Endothelial cell of umbilical vein (primary cell): ENCODE measurements around the gene RGS2. TPM values are rescaled to one million over a fixed set of nuclear protein-coding genes. Genes with fewer than 3 reads are reported as not detected.

ENCODE experiments used
- BruUV-seq: library from RNA; stranded (reverse); fragments of 400-500 nt; replicated peaks from 2 replicates; lab custom pipeline; 2021; lab: Mats Ljungman, UMichigan
- CTCF ChIA-PET: fragments of 300-600, 350-600 bp; sonication (Branson Sonifier 250); formaldehyde crosslinking; loops from one replicate; lab custom pipeline; 2021; ENCODE audit warnings: antibody characterized with exemption, inconsistent platforms; lab: Charles Lee
- POLR2A ChIA-PET: fragments of 300-600, 350-600 bp; sonication (Branson Sonifier 250); formaldehyde crosslinking; loops from one replicate; lab custom pipeline; 2021; ENCODE audit warnings: antibody characterized with exemption, inconsistent platforms; lab: Charles Lee
- DNase-seq: peaks from one replicate; pipeline ENCODE4 v3.0.0-alpha.2; 2011; ENCODE audit warnings: low read depth, low spot score
- FAIRE-seq: peaks from 2 replicates; lab custom pipeline; 2011; peaks lifted over from hg19 to GRCh38; lab: Jason Lieb, UNC
- H2AFZ ChIP-seq: 2 replicates; pipeline ENCODE4 v1.6.0; 2012; ENCODE audit warnings: low read depth, low read length, control low read depth, inconsistent platforms
- H3K27ac ChIP-seq: 2 replicates; pipeline ENCODE4 v1.5.1; 2011; ENCODE audit warnings: low read depth, mild to moderate bottlenecking, control low read depth, low read length, moderate library complexity; ENCODE audit not compliant: insufficient read depth
- H3K27me3 ChIP-seq, 2 experiments: 2 replicates each; pipeline versions ENCODE4 v1.6.0 to v1.6.1; 2011; ENCODE audit warnings: low read length in 2 of 2, mixed read lengths in 1 of 2; ENCODE audit not compliant: control insufficient read depth in 2 of 2, insufficient read depth in 2 of 2
- H3K36me3 ChIP-seq, 2 experiments: 2 replicates in 1 of 2; 3 replicates in 1 of 2; pipeline ENCODE4 v1.5.1; 2011; ENCODE audit warnings: low read length in 2 of 2, mild to moderate bottlenecking in 1 of 2, moderate library complexity in 1 of 2; ENCODE audit not compliant: control insufficient read depth in 2 of 2, insufficient read depth in 2 of 2; ENCODE audit errors: extremely low read depth in 1 of 2
- H3K4me1 ChIP-seq: 3 replicates; pipeline ENCODE4 v1.5.1; 2011; ENCODE audit warnings: mild to moderate bottlenecking, low read length; ENCODE audit not compliant: control insufficient read depth, insufficient read depth; ENCODE audit errors: extremely low read depth
- H3K4me2 ChIP-seq: 2 replicates; pipeline ENCODE4 v1.6.1; 2011; ENCODE audit warnings: low read length, control low read depth, mixed read lengths; ENCODE audit not compliant: insufficient read depth
- H3K4me3 ChIP-seq, 3 experiments: fragments of 200-600 bp in 1 of 3; sonication (generic), shearing (Covaris generic) in 1 of 3; replicated peaks in 1 of 3; 2 replicates each; pipeline ENCODE4 v1.5.1; 2011 to 2016; ENCODE audit warnings: control low read depth in 3 of 3, low read length in 3 of 3, mild to moderate bottlenecking in 2 of 3, inconsistent platforms in 1 of 3, low read depth in 1 of 3, moderate library complexity in 1 of 3; ENCODE audit not compliant: insufficient read depth in 1 of 3
- H3K79me2 ChIP-seq: 2 replicates; pipeline ENCODE4 v1.6.0; 2012; ENCODE audit warnings: low read length, inconsistent platforms; ENCODE audit not compliant: control insufficient read depth, insufficient read depth
- H3K9ac ChIP-seq: replicated peaks from 2 replicates; pipeline ENCODE3; 2011; ENCODE audit warnings: low read length, control low read depth; ENCODE audit not compliant: insufficient read depth; ENCODE audit errors: extremely low read depth
- H3K9me1 ChIP-seq: replicated peaks from 3 replicates; pipeline ENCODE4 v1.6.0; 2011; ENCODE audit warnings: mild to moderate bottlenecking, low read length; ENCODE audit not compliant: control insufficient read depth, insufficient read depth; ENCODE audit errors: extremely low read depth
- H3K9me3 ChIP-seq: replicated peaks from 2 replicates; pipeline ENCODE4 v1.5.1; 2012; ENCODE audit warnings: low read length, inconsistent platforms; ENCODE audit not compliant: control insufficient read depth, insufficient read depth
- H4K20me1 ChIP-seq: replicated peaks from 2 replicates; pipeline ENCODE3; 2011; ENCODE audit warnings: mild to moderate bottlenecking, low read length; ENCODE audit not compliant: control insufficient read depth, insufficient read depth; ENCODE audit errors: extremely low read depth
- FOS ChIP-seq: IDR thresholded peaks from 2 replicates; pipeline ENCODE4 v1.6.1; 2011; ENCODE audit warnings: mild to moderate bottlenecking, low read length, moderate library complexity, borderline replicate concordance; ENCODE audit not compliant: insufficient read depth
- MYC ChIP-seq: IDR thresholded peaks from one replicate; pipeline ENCODE4 v1.6.1; 2011; ENCODE audit warnings: mild to moderate bottlenecking, low read depth, low read length
- dilution Hi-C: fragments of 300-500 bp; cut with MboI; formaldehyde crosslinking; loops from one replicate; pipeline ENCODE4 v1.15.0; 2019; ENCODE audit warnings: low sequenced_read_pairs; ENCODE audit not compliant: extremely low pct_ligation_motif_present
- intact Hi-C: fragments of 100-400 bp; cut with micrococcal nuclease; formaldehyde crosslinking; loops from one replicate; pipeline ENCODE4 v1.10.0; 2022
- polyA plus RNA-seq, 4 experiments: library from polyadenylated mRNA; depleted of rRNA in 3 of 4; stranded (reverse) in 3 of 4; unstranded in 1 of 4; fragments of >200 nt; gene quantifications; 2 replicates each; pipeline versions ENCODE4 v1.2.1 to v1.2.3, GENCODE V29; 2011 to 2012; ENCODE audit warnings: missing spikeins in 1 of 4
- total RNA-seq: library from RNA; stranded (reverse); gene quantifications from 2 replicates; pipeline ENCODE4 v1.2.3, GENCODE V29; 2021
- TF ChIP-seq, protein P1 (sequence below), 2 donors: IDR thresholded peaks; 1 replicate in 1 of 2; 2 replicates in 1 of 2; pipeline ENCODE4 v1.5.1; 2011; ENCODE audit warnings: low read length in 2 of 2, mild to moderate bottlenecking in 2 of 2, moderate library complexity in 2 of 2, control low read depth in 1 of 2, inconsistent platforms in 1 of 2, low read depth in 1 of 2; ENCODE audit not compliant: insufficient read depth in 1 of 2; ENCODE audit errors: extremely low read depth in 1 of 2
- TF ChIP-seq, protein P2 (sequence below): IDR thresholded peaks from 2 replicates; pipeline ENCODE4 v1.6.1; 2011; ENCODE audit not compliant: insufficient read depth, insufficient read length

RGS2 gene
- total and polyA plus RNA-seq, 2 donors (not counting 3 experiments of a cell fraction or from before 2014, with no cell fraction given), result 6.1 to 9.1 TPM

DNA sequence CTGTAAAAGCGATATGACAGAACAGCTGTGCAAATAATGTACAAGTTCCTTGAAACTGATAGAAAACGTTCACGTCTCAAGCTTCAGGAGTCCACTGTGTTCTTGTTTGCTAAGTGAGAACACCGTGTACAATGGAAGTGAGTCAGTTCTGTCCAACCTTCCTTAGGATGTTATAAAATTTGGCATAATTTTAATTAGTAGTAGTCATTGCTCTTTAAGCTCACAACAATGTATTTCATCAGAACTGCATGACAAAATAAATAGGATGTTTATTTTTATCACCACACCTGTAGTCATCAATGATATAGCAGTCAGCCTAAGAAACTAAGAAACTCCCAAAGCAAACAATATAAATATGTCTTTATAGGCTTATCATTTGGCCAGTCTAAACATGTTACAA lies 53.0 kb downstream of the RGS2 start:
- no peak for FAIRE-seq
- TF ChIP-seq, protein P1, sequence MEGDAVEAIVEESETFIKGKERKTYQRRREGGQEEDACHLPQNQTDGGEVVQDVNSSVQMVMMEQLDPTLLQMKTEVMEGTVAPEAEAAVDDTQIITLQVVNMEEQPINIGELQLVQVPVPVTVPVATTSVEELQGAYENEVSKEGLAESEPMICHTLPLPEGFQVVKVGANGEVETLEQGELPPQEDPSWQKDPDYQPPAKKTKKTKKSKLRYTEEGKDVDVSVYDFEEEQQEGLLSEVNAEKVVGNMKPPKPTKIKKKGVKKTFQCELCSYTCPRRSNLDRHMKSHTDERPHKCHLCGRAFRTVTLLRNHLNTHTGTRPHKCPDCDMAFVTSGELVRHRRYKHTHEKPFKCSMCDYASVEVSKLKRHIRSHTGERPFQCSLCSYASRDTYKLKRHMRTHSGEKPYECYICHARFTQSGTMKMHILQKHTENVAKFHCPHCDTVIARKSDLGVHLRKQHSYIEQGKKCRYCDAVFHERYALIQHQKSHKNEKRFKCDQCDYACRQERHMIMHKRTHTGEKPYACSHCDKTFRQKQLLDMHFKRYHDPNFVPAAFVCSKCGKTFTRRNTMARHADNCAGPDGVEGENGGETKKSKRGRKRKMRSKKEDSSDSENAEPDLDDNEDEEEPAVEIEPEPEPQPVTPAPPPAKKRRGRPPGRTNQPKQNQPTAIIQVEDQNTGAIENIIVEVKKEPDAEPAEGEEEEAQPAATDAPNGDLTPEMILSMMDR (IDR thresholded peaks at IDR 0.05; ENCODE audit: extremely low read depth in 1 of 2, insufficient read depth in 1 of 2, low read depth in 1 of 2, low read length in 2 of 2), result no peak
- TF ChIP-seq MYC, result no peak
- TF ChIP-seq, protein P2, sequence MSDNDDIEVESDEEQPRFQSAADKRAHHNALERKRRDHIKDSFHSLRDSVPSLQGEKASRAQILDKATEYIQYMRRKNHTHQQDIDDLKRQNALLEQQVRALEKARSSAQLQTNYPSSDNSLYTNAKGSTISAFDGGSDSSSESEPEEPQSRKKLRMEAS, result no peak
- no peak for TF ChIP-seq FOS
- CTCF ChIA-PET, result interaction anchor here (0.5 to 1.4 kb wide), 6 partner anchors 9 to 1632 kb away, joined by 3 to 12 read pairs (median 6); no protein-coding TSS in a partner anchor

More for the DNA sequence above, 53.0 kb downstream of the RGS2 start:
- dilution Hi-C loops, result no loop called here
- Histone ChIP-seq H3K4me1 (no peaks in the 10 kb centered on the region), H3K27ac (no peak overlapping the region), H3K9me1 (no peaks in the 10 kb centered on the region), H3K4me2 (no peak overlapping the region), H3K36me3 (no peaks in the 10 kb centered on the region), H3K27me3 (no peaks in the 10 kb centered on the region), H4K20me1 (no peaks in the 10 kb centered on the region), H3K9ac (no peak overlapping the region), H3K9me3 (no peaks in the 10 kb centered on the region), H3K4me3 (no peak overlapping the region), H3K79me2 (no peaks in the 10 kb centered on the region), H2AFZ (no peak overlapping the region)
- POLR2A ChIA-PET, result no interaction called here
- intact Hi-C loops, result no loop called here
- BruUV-seq, result no TSS peak
- peak; percentile 16 for DNase-seq

Other genes with a start within 250 kb of the RGS2 start
- gene RGS1, start 233.3 kb upstream of the RGS2 start, total RNA-seq, result not detected in 2 replicates
- not detected in 2 replicates for gene RGS1, start 233.3 kb upstream of the RGS2 start, polyA plus RNA-seq
- gene RGS13, start 172.9 kb upstream of the RGS2 start, total RNA-seq, result not detected in 2 replicates
- not detected in 2 replicates for gene RGS13, start 172.9 kb upstream of the RGS2 start, polyA plus RNA-seq